HepG2 (cell line): Measurements from ENCODE around the gene DIO1. TPM values are rescaled to one million over a fixed set of nuclear protein-coding genes. Genes with fewer than 3 reads are reported as not detected.

Experiments
- ARID3A ChIP-seq: IDR thresholded peaks from 2 replicates; pipeline ENCODE4 v1.6.1; 2012; ENCODE audit warnings: low read depth, low read length, improper control_type of control experiment
- CEBPG ChIP-seq: IDR thresholded peaks from 2 replicates; pipeline ENCODE4 v1.6.1; 2016
- FUBP1 ChIP-seq: sonication (generic); formaldehyde crosslinking; IDR thresholded peaks from 2 replicates; pipeline ENCODE4 v1.5.1; 2020; ENCODE audit warnings: missing genetic modification reagents, mild to moderate bottlenecking, borderline replicate concordance
- GRHL1 ChIP-seq: sonication (generic); formaldehyde crosslinking; conservative IDR thresholded peaks from 2 replicates; pipeline ENCODE4 v1.8.0; 2022; ENCODE audit warnings: missing genetic modification reagents
- HDAC2 ChIP-seq: sonication (generic); formaldehyde crosslinking; IDR thresholded peaks from 2 replicates; pipeline ENCODE4 v1.4.0; 2020; ENCODE audit warnings: missing genetic modification reagents
- HNF4A ChIP-seq: sonication (generic); formaldehyde crosslinking; IDR thresholded peaks from 2 replicates; pipeline ENCODE4 v1.4.0; 2020; ENCODE audit warnings: missing genetic modification reagents
- KLF15 ChIP-seq: sonication (generic); formaldehyde crosslinking; IDR thresholded peaks from 2 replicates; pipeline ENCODE4 v1.8.1; 2023; ENCODE audit warnings: borderline replicate concordance, mild to moderate bottlenecking, inconsistent platforms, missing genetic modification reagents, mixed read lengths
- MIXL1 ChIP-seq: IDR thresholded peaks from 2 replicates; pipeline ENCODE4 v1.6.1; 2016
- RARG ChIP-seq: sonication (generic); formaldehyde crosslinking; IDR thresholded peaks from 2 replicates; pipeline ENCODE4 v1.4.0; 2020; ENCODE audit warnings: low read depth, mild to moderate bottlenecking, missing genetic modification reagents
- REXO4 ChIP-seq: sonication (generic); formaldehyde crosslinking; IDR thresholded peaks from 2 replicates; pipeline ENCODE4 v1.8.0; 2022; ENCODE audit warnings: missing genetic modification reagents, mild to moderate bottlenecking, borderline replicate concordance
- SALL2 ChIP-seq: sonication (generic); formaldehyde crosslinking; IDR thresholded peaks from 2 replicates; pipeline ENCODE4 v1.8.1; 2023; ENCODE audit warnings: mild to moderate bottlenecking, missing genetic modification reagents, inconsistent platforms
- SAP130 ChIP-seq: IDR thresholded peaks from 2 replicates; pipeline ENCODE4 v1.6.1; 2016; ENCODE audit warnings: low read depth
- SMYD3 ChIP-seq: sonication (generic); formaldehyde crosslinking; IDR thresholded peaks from 2 replicates; pipeline ENCODE4 v1.8.1; 2023; ENCODE audit warnings: mild to moderate bottlenecking, missing genetic modification reagents
- SNRNP70 ChIP-seq: fragments of 200-400 bp; formaldehyde crosslinking; IDR thresholded peaks from 2 replicates; pipeline ENCODE4 v1.6.1; 2017; ENCODE audit warnings: mild to moderate bottlenecking, low read depth, low read length, moderate library complexity
- SRY ChIP-seq: sonication (generic); formaldehyde crosslinking; IDR thresholded peaks from 2 replicates; pipeline ENCODE4 v1.8.0; 2022; ENCODE audit warnings: mild to moderate bottlenecking, missing genetic modification reagents
- TARDBP ChIP-seq: sonication (generic); formaldehyde crosslinking; IDR thresholded peaks from 2 replicates; pipeline ENCODE4 v1.8.0; 2022; ENCODE audit warnings: mild to moderate bottlenecking, missing genetic modification reagents
- ZBTB26 ChIP-seq: IDR thresholded peaks from 2 replicates; pipeline ENCODE4 v1.6.1; 2016; ENCODE audit warnings: missing compliant biosample characterization, missing genetic modification reagents, borderline replicate concordance
- ZBTB44 ChIP-seq: sonication (generic); formaldehyde crosslinking; IDR thresholded peaks from 2 replicates; pipeline ENCODE4 v1.4.0; 2020; ENCODE audit warnings: missing genetic modification reagents
- ZFP41 ChIP-seq: sonication (generic); formaldehyde crosslinking; IDR thresholded peaks from 2 replicates; pipeline ENCODE4 v1.4.0; 2020; ENCODE audit warnings: mild to moderate bottlenecking, missing genetic modification reagents, borderline replicate concordance
- ZNF260 ChIP-seq: sonication (generic); formaldehyde crosslinking; IDR thresholded peaks from 2 replicates; pipeline ENCODE4 v1.4.0; 2020; ENCODE audit warnings: missing genetic modification reagents, low read depth, mild to moderate bottlenecking, borderline replicate concordance
- ZNF776 ChIP-seq: sonication (generic); formaldehyde crosslinking; IDR thresholded peaks from 2 replicates; pipeline ENCODE4 v1.4.0; 2020; ENCODE audit warnings: mild to moderate bottlenecking, missing genetic modification reagents
- ZSCAN22 ChIP-seq: sonication (generic); formaldehyde crosslinking; IDR thresholded peaks from 2 replicates; pipeline ENCODE4 v1.4.0; 2020; ENCODE audit warnings: mild to moderate bottlenecking, missing genetic modification reagents
- polyA plus RNA-seq, 8 experiments: library from polyadenylated mRNA; depleted of rRNA in 3 of 8; stranded (reverse) in 7 of 8; unstranded in 1 of 8; fragments of >200 nt; fragmentation: Illumina TruSeq in 4 of 8; extraction: Trizol in 4 of 8; gene quantifications; 2 replicates each; pipeline versions ENCODE4 v1.2.1 to v1.2.3, GENCODE V29; 2011 to 2016; ENCODE audit warnings: low read depth in 4 of 8, missing spikeins in 1 of 8, mixed read lengths in 1 of 8; ENCODE audit not compliant: insufficient read depth in 1 of 8
- total RNA-seq, 5 experiments: library from RNA; depleted of rRNA; stranded (reverse); fragments of >200 nt; fragmentation: Illumina TruSeq; extraction: Trizol; gene quantifications; 2 replicates each; pipeline ENCODE4 v1.2.3, GENCODE V29; 2016; ENCODE audit warnings: low read depth in 1 of 5

The DIO1 gene
- total and polyA plus RNA-seq, 2 of the 13 experiments (the other 11 are each of a cell fraction or from before 2014, with no cell fraction given), result 13.5 to 45.6 TPM

GRCh38 chr1:53945433-53946251 lies 51.7 kb downstream of the DIO1 start, which contains the start of gene IFT25 (continued):
- TF ChIP-seq TARDBP (CRISPR knock-in tag), result no peak; the same call in 1 of the 2 replicates
- peak; percentile 43; the same call in 1 of the 2 replicates for TF ChIP-seq REXO4
- no peak for TF ChIP-seq ZBTB26 (CRISPR knock-in tag)
- TF ChIP-seq ZSCAN22 (CRISPR knock-in tag), result no peak
- TF ChIP-seq SMYD3, result no peak
- no peak for TF ChIP-seq ZFP41 (CRISPR knock-in tag)
- TF ChIP-seq RARG (CRISPR knock-in tag), result no peak
- peak; percentile 44 for TF ChIP-seq ZBTB44 (CRISPR knock-in tag)
- TF ChIP-seq CEBPG (CRISPR knock-in tag), result no peak
- TF ChIP-seq SAP130, result peak; percentile 80
- no peak for TF ChIP-seq GRHL1 (CRISPR knock-in tag)
- no peak for TF ChIP-seq ARID3A
- 0 out of 2 replicates have a peak, but pooled peaks have one; percentile 29 for TF ChIP-seq SALL2 (CRISPR knock-in tag)
- TF ChIP-seq ZNF260 (CRISPR knock-in tag), result no peak
- no peak for TF ChIP-seq SNRNP70
- TF ChIP-seq HNF4A (CRISPR knock-in tag), result peak; percentile 14; the same call in 1 of the 2 replicates
- TF ChIP-seq MIXL1 (CRISPR knock-in tag), result no peak
- TF ChIP-seq SRY (CRISPR knock-in tag), result 0 out of 2 replicates have a peak, but pooled peaks have one; percentile 21
- TF ChIP-seq ZNF776 (CRISPR knock-in tag), result peak; percentile 67
- TF ChIP-seq KLF15, result 0 out of 2 replicates have a peak, but pooled peaks have one; percentile 36
- TF ChIP-seq FUBP1 (CRISPR knock-in tag), result no peak
- peak; percentile 48 for TF ChIP-seq HDAC2 (CRISPR knock-in tag)
